Naive thymus-derived CD4-positive, alpha-beta T cell (primary cell): Measurements from ENCODE around the gene MRE11. TPM values are rescaled to one million over a fixed set of nuclear protein-coding genes. Genes with fewer than 3 reads are reported as not detected.

Experiments used
- ATAC-seq: fragments of 150-1000 bp; cut with Tn5 transposase; 2 replicates; pipeline ENCODE4 v1.10.0; 2021; ENCODE audit warnings: mild to moderate bottlenecking, moderate library complexity
- CTCF ChIA-PET: fragments of 350-600 bp; sonication (Branson Sonifier 250); formaldehyde crosslinking; loops from one replicate; lab custom pipeline; 2021; ENCODE audit warnings: antibody characterized with exemption; lab: Charles Lee
- POLR2A ChIA-PET: fragments of 350-600 bp; sonication (Branson Sonifier 250); formaldehyde crosslinking; loops from one replicate; lab custom pipeline; 2021; ENCODE audit warnings: antibody characterized with exemption, inconsistent platforms; lab: Charles Lee
- DNase-seq, 9 donors: peaks; one replicate each; pipeline versions ENCODE4 v3.0.0 to v3.0.0-alpha.2; 2020 to 2022; ENCODE audit warnings: mixed read lengths in 1 of 9
- H3K27ac ChIP-seq: one replicate; pipeline ENCODE4 v1.7.0; 2013; ENCODE audit warnings: mild to moderate bottlenecking, low read depth, low read length, moderate library complexity
- H3K27me3 ChIP-seq, 2 donors: one replicate each; pipeline ENCODE4 v1.7.0; 2013; ENCODE audit warnings: low read length in 2 of 2, mild to moderate bottlenecking in 2 of 2, moderate library complexity in 2 of 2; ENCODE audit not compliant: control insufficient read depth in 2 of 2, insufficient read depth in 2 of 2
- H3K36me3 ChIP-seq, 3 experiments: 1 replicate in 2 of 3; 2 replicates in 1 of 3; pipeline ENCODE4 v1.7.0; 2013; ENCODE audit warnings: low read length in 3 of 3, mild to moderate bottlenecking in 3 of 3, moderate library complexity in 1 of 3; ENCODE audit not compliant: insufficient read depth in 3 of 3, control insufficient read depth in 2 of 3
- H3K4me1 ChIP-seq, 2 donors: one replicate each; pipeline ENCODE4 v1.7.0; 2013; ENCODE audit warnings: low read length in 2 of 2, mild to moderate bottlenecking in 2 of 2, moderate library complexity in 1 of 2; ENCODE audit not compliant: control insufficient read depth in 2 of 2, insufficient read depth in 2 of 2
- H3K4me3 ChIP-seq: 2 replicates; pipeline ENCODE4 v1.7.0; 2013; ENCODE audit warnings: mild to moderate bottlenecking, low read length
- H3K9me3 ChIP-seq, 3 experiments: 1 replicate in 2 of 3; 2 replicates in 1 of 3; pipeline ENCODE4 v1.7.0; 2013; ENCODE audit warnings: low read length in 3 of 3; ENCODE audit not compliant: control insufficient read depth in 2 of 3
- H3K27ac Mint-ChIP-seq, 9 donors: one replicate each; pipeline ENCODE4 v1.8.0; 2020 to 2022; ENCODE audit warnings: mixed read lengths in 9 of 9, mild to moderate bottlenecking in 8 of 9, moderate library complexity in 5 of 9, inconsistent platforms in 2 of 9
- H3K27me3 Mint-ChIP-seq, 5 donors: one replicate each; pipeline ENCODE4 v1.8.0; 2021 to 2022; ENCODE audit warnings: mixed read lengths in 5 of 5, mild to moderate bottlenecking in 1 of 5
- H3K36me3 Mint-ChIP-seq, 5 donors: one replicate each; pipeline ENCODE4 v1.8.0; 2020 to 2022; ENCODE audit warnings: mixed read lengths in 5 of 5, mild to moderate bottlenecking in 3 of 5, inconsistent platforms in 1 of 5
- H3K4me1 Mint-ChIP-seq, 7 donors: one replicate each; pipeline ENCODE4 v1.8.0; 2020 to 2022; ENCODE audit warnings: mixed read lengths in 7 of 7, mild to moderate bottlenecking in 3 of 7, inconsistent platforms in 1 of 7
- H3K4me3 Mint-ChIP-seq, 10 donors: one replicate each; pipeline ENCODE4 v1.8.0; 2020 to 2022; ENCODE audit warnings: mild to moderate bottlenecking in 10 of 10, mixed read lengths in 10 of 10, moderate library complexity in 6 of 10, inconsistent platforms in 2 of 10
- H3K9me3 Mint-ChIP-seq, 11 donors: one replicate each; pipeline ENCODE4 v1.8.0; 2020 to 2022; ENCODE audit warnings: mixed read lengths in 11 of 11, mild to moderate bottlenecking in 4 of 11, inconsistent platforms in 1 of 11, moderate library complexity in 1 of 11
- intact Hi-C, 2 donors: fragments of 100-400 bp; cut with micrococcal nuclease; formaldehyde crosslinking; loops; one replicate each; pipeline ENCODE4 v1.15.1; 2023
- polyA plus RNA-seq, 2 donors: library from polyadenylated mRNA; unstranded; fragments of 300-500 nt; fragmentation: Illumina TruSeq; gene quantifications; one replicate each; pipeline ENCODE4 v1.2.3, GENCODE V29; 2021
- total RNA-seq, 6 experiments: library from RNA in 5 of 6; stranded (reverse) in 5 of 6; gene quantifications; 1 replicate in 5 of 6; 2 replicates in 1 of 6; pipeline ENCODE4 v1.2.3 and lab custom pipeline; 2021 to 2026

MRE11 gene
- total and polyA plus RNA-seq, 7 experiments from 2014 or later: 11.8 to 45.5 (median 28.0) TPM

GRCh38 chr11:94418123-94418765, 75.4 kb downstream of the MRE11 start:
- H3K4me1 Mint-ChIP-seq: no peaks in the 10 kb centered on the region
- Histone ChIP-seq H3K9me3 (no peaks in the 10 kb centered on the region), H3K36me3 (peaks cover 0 to 17% (median 5%) of the 10 kb centered on the region in 3 experiments), H3K4me1 (no peaks in the 10 kb centered on the region), H3K27me3 (no peaks in the 10 kb centered on the region), H3K4me3 (no peak overlapping the region), H3K27ac (no peak overlapping the region)
- no peak overlapping the region for H3K4me3 Mint-ChIP-seq
- H3K9me3 Mint-ChIP-seq: no peaks in the 10 kb centered on the region
- H3K36me3 Mint-ChIP-seq: peaks cover 0 to 55% (median 32%) of the 10 kb centered on the region in 5 donors
- DNase-seq (no peak), ATAC-seq (no peak)
- intact Hi-C loops: loop anchor here in 1 of 2 donors (5.0 kb wide), 1 partner anchor 54 kb away; no protein-coding TSS in a partner anchor
- no peak overlapping the region for H3K27ac Mint-ChIP-seq
- ChIA-PET CTCF (interaction anchor here (0.7 kb wide), 1 partner anchor 9 kb away, joined by 8 read pairs; no protein-coding TSS in a partner anchor), POLR2A (no interaction called here)
- no peaks in the 10 kb centered on the region for H3K27me3 Mint-ChIP-seq

GRCh38 chr11:94417386-94417987, 76.2 kb downstream of the MRE11 start:
- H3K9me3 Mint-ChIP-seq: peaks cover 0 to 4% (median 0%) of the 10 kb centered on the region in 11 donors
- H3K27ac Mint-ChIP-seq: no peak overlapping the region
- no peak overlapping the region for H3K27ac ChIP-seq
- H3K36me3 Mint-ChIP-seq: peaks cover 0 to 56% (median 38%) of the 10 kb centered on the region in 5 donors
- ChIA-PET POLR2A (no interaction called here), CTCF (interaction anchor here (0.7 to 1.2 kb wide), 2 partner anchors 8 to 522 kb away, joined by 3 to 8 read pairs; no protein-coding TSS in a partner anchor)
- no peak overlapping the region for H3K4me3 Mint-ChIP-seq
- no peak overlapping the region for H3K4me3 ChIP-seq
- H3K4me1 Mint-ChIP-seq: no peaks in the 10 kb centered on the region
- peaks cover 0 to 11% (median 5%) of the 10 kb centered on the region in 3 experiments for H3K36me3 ChIP-seq
- H3K27me3 Mint-ChIP-seq: no peaks in the 10 kb centered on the region
- DNase-seq (no peak), ATAC-seq (no peak)
- intact Hi-C loops: loop anchor here in 1 of 2 donors (5.0 kb wide), 1 partner anchor 55 kb away; no protein-coding TSS in a partner anchor
- no peaks in the 10 kb centered on the region for H3K9me3 ChIP-seq
- no peaks in the 10 kb centered on the region for H3K27me3 ChIP-seq
- no peaks in the 10 kb centered on the region for H3K4me1 ChIP-seq

GRCh38 chr11:94405062-94405833, 88.4 kb downstream of the MRE11 start:
- H3K4me1 ChIP-seq: peaks cover 0 to 2% of the 10 kb centered on the region in 2 donors
- peaks cover 0 to 13% (median 0%) of the 10 kb centered on the region in 3 experiments for H3K9me3 ChIP-seq
- Mint-ChIP-seq H3K4me1 (peaks cover 6 to 9% (median 8%) of the 10 kb centered on the region in 7 donors), H3K27me3 (peaks cover 17 to 24% (median 22%) of the 10 kb centered on the region in 5 donors), H3K9me3 (peaks cover 13 to 94% (median 42%) of the 10 kb centered on the region in 11 donors), H3K36me3 (peaks cover 12 to 40% (median 23%) of the 10 kb centered on the region in 5 donors), H3K27ac (no peak overlapping the region), H3K4me3 (no peak overlapping the region)
- DNase-seq: no peak
- no peaks in the 10 kb centered on the region for H3K36me3 ChIP-seq
- no peak for ATAC-seq
- H3K4me3 ChIP-seq: no peak overlapping the region
- no peaks in the 10 kb centered on the region for H3K27me3 ChIP-seq
- no peak overlapping the region for H3K27ac ChIP-seq
- intact Hi-C loops: no loop called here
- ChIA-PET POLR2A (no interaction called here), CTCF (no interaction called here)

GRCh38 chr11:94402355-94402754, 91.3 kb downstream of the MRE11 start:
- no peaks in the 10 kb centered on the region for H3K36me3 ChIP-seq
- H3K9me3 Mint-ChIP-seq: peaks cover under 1 to 67% (median 18%) of the 10 kb centered on the region in 11 donors
- H3K4me3 ChIP-seq: no peak overlapping the region
- no peaks in the 10 kb centered on the region for H3K4me1 ChIP-seq
- H3K27ac Mint-ChIP-seq: no peak overlapping the region
- ATAC-seq: no peak
- intact Hi-C loops: no loop called here
- no peak overlapping the region for H3K27ac ChIP-seq
- CTCF ChIA-PET: no interaction called here
- POLR2A ChIA-PET: no interaction called here
- peaks cover 3 to 16% (median 7%) of the 10 kb centered on the region in 5 donors for H3K36me3 Mint-ChIP-seq
- no peak for DNase-seq
- H3K4me1 Mint-ChIP-seq: peaks cover 6 to 14% (median 11%) of the 10 kb centered on the region in 7 donors
- H3K27me3 ChIP-seq: no peaks in the 10 kb centered on the region
- H3K9me3 ChIP-seq: peaks cover 0 to 13% (median 0%) of the 10 kb centered on the region in 3 experiments
- H3K27me3 Mint-ChIP-seq: peaks cover 42 to 52% (median 46%) of the 10 kb centered on the region in 5 donors
- H3K4me3 Mint-ChIP-seq: peak overlapping the region in 1 of 10 donors; percentile 23

- H3K4me3 Mint-ChIP-seq: peak overlapping the region in 1 of 10 donors; percentile 23
- CTCF ChIA-PET: no interaction called here
- ATAC-seq: no peak
- POLR2A ChIA-PET: no interaction called here
- no peaks in the 10 kb centered on the region for H3K4me1 ChIP-seq
- H3K9me3 Mint-ChIP-seq: peaks cover 0 to 62% (median 15%) of the 10 kb centered on the region in 11 donors
- DNase-seq: no peak
- H3K9me3 ChIP-seq: peaks cover 0 to 13% (median 0%) of the 10 kb centered on the region in 3 experiments
- H3K36me3 ChIP-seq: no peaks in the 10 kb centered on the region
- H3K4me3 ChIP-seq: no peak overlapping the region
- H3K4me1 Mint-ChIP-seq: peaks cover 6 to 14% (median 11%) of the 10 kb centered on the region in 7 donors
- no peak overlapping the region for H3K27ac Mint-ChIP-seq
- H3K27me3 ChIP-seq: no peaks in the 10 kb centered on the region
- peaks cover 2 to 12% (median 7%) of the 10 kb centered on the region in 5 donors for H3K36me3 Mint-ChIP-seq
- H3K27me3 Mint-ChIP-seq: peaks cover 42 to 56% (median 49%) of the 10 kb centered on the region in 5 donors
- intact Hi-C loops: no loop called here
- no peak overlapping the region for H3K27ac ChIP-seq
Observed at GRCh38 chr11:94401773-94402265, 91.8 kb downstream of the MRE11 start.
